ENCODE data around the gene OR51I1. TPM values are rescaled to one million over a fixed set of nuclear protein-coding genes. Genes with fewer than 3 reads are reported as not detected.

OR51I1 gene
- total RNA-seq, 2 donors from 2014 or later = not detected

- intact Hi-C loops (cut with DNase I) = no loop called here
- DNase-seq = no peak
- Histone ChIP-seq H3K4me1 (no peaks in the 10 kb centered on the region), H3K9ac (ENCODE audit: low read depth in 2 of 2, low read length in 2 of 2) (no peak overlapping the region), H3K36me3 (no peaks in the 10 kb centered on the region), H3K9me3 (no peaks in the 10 kb centered on the region), H3K4me3 (no peak overlapping the region), H3K27me3 (no peaks in the 10 kb centered on the region), H3K27ac (no peak overlapping the region)
- TF ChIP-seq CTCF (IDR thresholded peaks at IDR 0.05) = no peak
These were observed 44.7 kb upstream of the OR51I1 start for GRCh38 chr11:5486003-5486402.

GRCh38 chr11:5476186-5476819, 35.0 kb upstream of the OR51I1 start:
- Histone ChIP-seq H3K4me1 (no peaks in the 10 kb centered on the region), H3K27me3 (no peaks in the 10 kb centered on the region), H3K9me3 (no peaks in the 10 kb centered on the region), H3K36me3 (no peaks in the 10 kb centered on the region), H3K4me3 (no peak overlapping the region), H3K9ac (ENCODE audit: low read depth in 2 of 2, low read length in 2 of 2) (no peak overlapping the region), H3K27ac (no peak overlapping the region)
- peak; percentile 62 for TF ChIP-seq CTCF (IDR thresholded peaks at IDR 0.05)
- DNase-seq = peak; percentile 34
- intact Hi-C loops (cut with DNase I) = loop anchor here (2.0 kb wide), 1 partner anchor 332 kb away; the partner anchor contains the start of gene OR52N2

GRCh38 chr11:5473921-5474320, 32.6 kb upstream of the OR51I1 start:
- Histone ChIP-seq H3K27me3 (no peaks in the 10 kb centered on the region), H3K9me3 (no peaks in the 10 kb centered on the region), H3K4me3 (no peak overlapping the region), H3K9ac (ENCODE audit: low read depth in 2 of 2, low read length in 2 of 2) (no peak overlapping the region), H3K27ac (no peak overlapping the region), H3K4me1 (no peaks in the 10 kb centered on the region), H3K36me3 (no peaks in the 10 kb centered on the region)
- no peak for TF ChIP-seq CTCF (IDR thresholded peaks at IDR 0.05)
- no peak for DNase-seq
- intact Hi-C loops (cut with DNase I) = no loop called here

GRCh38 chr11:5467527-5467926, 26.2 kb upstream of the OR51I1 start:
- TF ChIP-seq CTCF (IDR thresholded peaks at IDR 0.05) = no peak
- Histone ChIP-seq H3K27me3 (no peaks in the 10 kb centered on the region), H3K27ac (no peak overlapping the region), H3K9ac (ENCODE audit: low read depth in 2 of 2, low read length in 2 of 2) (no peak overlapping the region), H3K4me3 (no peak overlapping the region), H3K36me3 (no peaks in the 10 kb centered on the region), H3K4me1 (no peaks in the 10 kb centered on the region), H3K9me3 (no peaks in the 10 kb centered on the region)
- no peak for DNase-seq
- intact Hi-C loops (cut with DNase I) = no loop called here

- intact Hi-C loops (cut with DNase I) = no loop called here
- TF ChIP-seq CTCF (IDR thresholded peaks at IDR 0.05) = no peak
These were observed 19.8 kb upstream of the OR51I1 start for GRCh38 chr11:5460983-5461621.

More at GRCh38 chr11:5460983-5461621, 19.8 kb upstream of the OR51I1 start:
- Histone ChIP-seq H3K27ac (no peak overlapping the region), H3K9ac (ENCODE audit: low read depth in 2 of 2, low read length in 2 of 2) (no peak overlapping the region), H3K36me3 (no peaks in the 10 kb centered on the region), H3K9me3 (no peaks in the 10 kb centered on the region), H3K27me3 (no peaks in the 10 kb centered on the region), H3K4me3 (no peak overlapping the region), H3K4me1 (no peaks in the 10 kb centered on the region)
- DNase-seq = no peak

Measured in colonic mucosa (tissue), 4 donors.